ENCODE results near the gene RAB20.

RAB20 gene

DNA sequence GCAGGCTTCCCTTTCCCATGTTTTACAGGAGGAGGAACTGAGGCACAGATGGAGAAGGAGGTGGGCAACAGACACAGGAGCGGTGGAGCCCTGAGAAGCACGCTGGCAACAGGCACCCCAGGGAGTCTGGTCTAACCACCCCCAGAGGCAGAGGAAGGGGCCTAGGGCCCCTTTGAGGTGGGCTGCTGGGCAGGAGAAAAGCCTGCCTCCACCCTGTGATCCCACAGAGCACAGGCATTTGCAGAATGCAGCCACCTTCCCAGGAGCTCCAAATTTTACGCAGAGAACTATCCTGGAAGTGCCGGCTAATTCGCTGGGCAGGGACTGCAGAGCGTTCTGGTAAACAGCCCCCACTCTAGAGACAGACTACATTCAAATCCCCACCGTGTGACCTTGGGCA, 30.4 kb downstream of the RAB20 start:
- TF ChIP-seq, protein P1, sequence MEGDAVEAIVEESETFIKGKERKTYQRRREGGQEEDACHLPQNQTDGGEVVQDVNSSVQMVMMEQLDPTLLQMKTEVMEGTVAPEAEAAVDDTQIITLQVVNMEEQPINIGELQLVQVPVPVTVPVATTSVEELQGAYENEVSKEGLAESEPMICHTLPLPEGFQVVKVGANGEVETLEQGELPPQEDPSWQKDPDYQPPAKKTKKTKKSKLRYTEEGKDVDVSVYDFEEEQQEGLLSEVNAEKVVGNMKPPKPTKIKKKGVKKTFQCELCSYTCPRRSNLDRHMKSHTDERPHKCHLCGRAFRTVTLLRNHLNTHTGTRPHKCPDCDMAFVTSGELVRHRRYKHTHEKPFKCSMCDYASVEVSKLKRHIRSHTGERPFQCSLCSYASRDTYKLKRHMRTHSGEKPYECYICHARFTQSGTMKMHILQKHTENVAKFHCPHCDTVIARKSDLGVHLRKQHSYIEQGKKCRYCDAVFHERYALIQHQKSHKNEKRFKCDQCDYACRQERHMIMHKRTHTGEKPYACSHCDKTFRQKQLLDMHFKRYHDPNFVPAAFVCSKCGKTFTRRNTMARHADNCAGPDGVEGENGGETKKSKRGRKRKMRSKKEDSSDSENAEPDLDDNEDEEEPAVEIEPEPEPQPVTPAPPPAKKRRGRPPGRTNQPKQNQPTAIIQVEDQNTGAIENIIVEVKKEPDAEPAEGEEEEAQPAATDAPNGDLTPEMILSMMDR (conservative IDR thresholded peaks at IDR 0.05; ENCODE audit: low read length) = no peak
- DNase-seq (ENCODE audit: low read depth) = no peak
- no peak overlapping the region for H3K4me3 ChIP-seq (ENCODE audit: low read length)

DNA sequence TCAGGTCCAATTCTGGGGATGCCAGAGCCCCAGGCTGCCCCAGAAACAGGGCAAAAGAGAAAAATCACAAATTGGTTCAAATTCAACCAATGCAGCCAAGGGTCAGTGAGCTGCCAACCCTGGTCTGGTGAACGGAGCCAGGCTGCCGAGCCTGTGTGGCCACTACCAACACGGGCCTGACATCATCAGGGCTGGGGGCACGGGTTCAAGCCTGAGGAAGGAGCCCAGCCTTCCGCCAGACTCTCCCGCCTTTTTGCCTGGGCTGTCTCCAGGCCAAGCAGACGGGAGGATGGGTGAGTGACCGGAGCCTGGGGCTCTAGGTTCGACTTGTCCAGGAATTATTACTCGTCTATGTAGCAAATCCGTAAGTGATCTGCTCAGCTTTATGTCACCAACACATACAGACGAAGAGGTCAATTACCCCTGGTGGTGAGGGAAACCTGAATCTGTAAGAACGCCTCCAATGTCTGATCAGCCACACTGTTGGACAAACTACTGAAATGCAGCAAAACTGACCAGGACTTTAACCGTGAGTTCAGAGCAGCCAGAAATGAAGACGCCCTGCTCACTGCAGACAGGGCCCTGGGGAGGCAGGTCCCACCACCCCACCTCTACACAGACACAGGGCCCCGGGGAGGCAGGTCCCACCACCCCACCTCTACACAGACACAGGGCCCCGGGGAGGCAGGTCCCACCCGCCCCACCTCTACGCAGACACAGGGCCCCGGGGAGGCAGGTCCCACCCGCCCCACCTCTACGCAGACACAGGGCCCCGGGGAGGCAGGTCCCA, 31.8 kb downstream of the RAB20 start:
- no peak for DNase-seq (ENCODE audit: low read depth)
- TF ChIP-seq, protein P1 (conservative IDR thresholded peaks at IDR 0.05; ENCODE audit: low read length) = no peak
- no peak overlapping the region for H3K4me3 ChIP-seq (ENCODE audit: low read length)

DNA sequence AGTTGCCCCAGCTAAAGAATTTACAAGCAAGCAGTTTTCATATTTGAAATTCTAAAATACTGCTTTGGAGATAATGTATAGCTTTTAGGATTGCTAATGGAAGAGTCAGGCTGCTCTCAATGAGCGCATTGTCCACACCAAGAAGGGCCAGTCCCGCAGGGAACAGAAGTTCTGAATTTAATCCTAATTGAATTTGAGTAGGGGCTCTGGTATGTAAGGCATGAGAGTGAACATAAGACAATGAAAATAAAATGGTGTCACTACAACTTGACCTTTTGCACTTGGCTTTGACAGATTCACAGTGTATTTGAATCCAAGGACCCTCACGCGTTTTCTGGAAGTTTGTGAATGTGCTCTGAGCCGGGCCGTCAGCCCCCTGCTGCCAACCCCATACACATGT, 32.6 kb downstream of the RAB20 start:
- TF ChIP-seq, protein P1 (conservative IDR thresholded peaks at IDR 0.05; ENCODE audit: low read length) = no peak
- no peak for DNase-seq (ENCODE audit: low read depth)
- no peak overlapping the region for H3K4me3 ChIP-seq (ENCODE audit: low read length)

DNA sequence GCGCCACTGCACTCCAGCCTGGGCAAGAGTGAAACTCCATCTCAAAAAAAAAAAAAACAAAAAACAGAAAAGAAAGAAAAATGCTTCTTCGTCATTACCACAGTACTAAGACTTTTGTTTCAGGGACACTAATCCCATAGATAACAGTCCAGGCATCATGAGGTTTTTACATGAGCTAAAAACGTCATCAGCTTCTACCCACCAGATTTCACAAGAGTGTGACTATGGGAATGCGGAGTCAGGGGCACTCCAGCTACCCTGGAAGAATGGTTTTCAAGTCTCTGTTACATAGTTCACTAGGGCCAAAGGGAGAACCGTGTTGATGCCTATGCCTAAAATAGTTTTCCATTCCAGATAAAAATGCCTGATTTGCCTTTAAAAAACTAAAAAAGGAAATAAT, 33.2 kb downstream of the RAB20 start:
- no peak overlapping the region for H3K4me3 ChIP-seq (ENCODE audit: low read length)
- no peak for DNase-seq (ENCODE audit: low read depth)
- TF ChIP-seq, protein P1 (conservative IDR thresholded peaks at IDR 0.05; ENCODE audit: low read length) = no peak

DNA sequence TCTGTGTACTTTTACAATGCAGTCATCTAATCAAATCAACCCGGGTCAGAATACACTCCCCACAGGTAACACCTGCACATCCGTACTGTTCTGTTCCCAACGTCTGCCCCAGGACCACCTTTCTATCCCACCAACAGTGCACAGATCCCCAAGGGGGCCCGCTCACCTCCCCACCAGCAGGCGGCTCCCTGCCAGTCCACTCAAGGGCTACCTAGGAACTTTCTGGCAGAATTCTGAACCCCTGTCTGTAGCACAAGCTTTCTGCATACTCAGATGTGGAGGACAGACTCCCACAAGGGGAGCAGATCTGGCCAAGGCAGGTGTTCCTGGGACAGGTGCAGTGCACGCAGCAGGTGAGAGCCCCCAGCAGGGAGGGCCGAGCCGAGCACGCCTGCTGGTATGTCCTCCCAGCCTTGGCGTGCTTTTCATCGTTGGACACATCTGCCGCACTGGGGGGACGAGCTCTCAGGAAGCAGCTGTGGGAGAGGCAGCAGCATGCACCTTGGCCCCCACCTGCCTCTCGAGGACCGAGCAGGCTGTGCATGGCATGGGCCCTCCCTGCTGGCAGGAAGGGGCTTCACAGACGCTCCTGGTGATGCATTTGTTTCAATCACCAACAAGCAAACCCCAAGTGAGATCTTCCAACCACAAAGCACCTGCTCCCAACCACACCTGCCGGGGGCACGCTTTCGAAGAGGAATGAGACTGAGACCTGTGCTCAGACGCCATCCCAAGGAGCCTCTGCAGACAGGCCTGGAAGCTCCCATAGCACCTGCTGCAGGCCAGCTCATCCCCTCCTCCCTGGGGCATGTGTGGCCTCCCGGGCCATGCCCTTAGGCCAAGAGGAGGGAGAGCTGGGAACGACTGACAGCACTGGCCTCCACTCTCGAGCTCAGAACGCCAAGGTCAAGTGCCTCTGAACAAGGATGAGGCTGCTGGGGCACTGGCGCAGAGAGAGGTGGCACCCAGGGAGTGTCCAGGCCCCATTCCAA, 35.9 kb downstream of the RAB20 start:
- H3K4me3 ChIP-seq (ENCODE audit: low read length) = no peak overlapping the region
- no peak for DNase-seq (ENCODE audit: low read depth)
- TF ChIP-seq, protein P1 (conservative IDR thresholded peaks at IDR 0.05; ENCODE audit: low read length) = no peak

DNA sequence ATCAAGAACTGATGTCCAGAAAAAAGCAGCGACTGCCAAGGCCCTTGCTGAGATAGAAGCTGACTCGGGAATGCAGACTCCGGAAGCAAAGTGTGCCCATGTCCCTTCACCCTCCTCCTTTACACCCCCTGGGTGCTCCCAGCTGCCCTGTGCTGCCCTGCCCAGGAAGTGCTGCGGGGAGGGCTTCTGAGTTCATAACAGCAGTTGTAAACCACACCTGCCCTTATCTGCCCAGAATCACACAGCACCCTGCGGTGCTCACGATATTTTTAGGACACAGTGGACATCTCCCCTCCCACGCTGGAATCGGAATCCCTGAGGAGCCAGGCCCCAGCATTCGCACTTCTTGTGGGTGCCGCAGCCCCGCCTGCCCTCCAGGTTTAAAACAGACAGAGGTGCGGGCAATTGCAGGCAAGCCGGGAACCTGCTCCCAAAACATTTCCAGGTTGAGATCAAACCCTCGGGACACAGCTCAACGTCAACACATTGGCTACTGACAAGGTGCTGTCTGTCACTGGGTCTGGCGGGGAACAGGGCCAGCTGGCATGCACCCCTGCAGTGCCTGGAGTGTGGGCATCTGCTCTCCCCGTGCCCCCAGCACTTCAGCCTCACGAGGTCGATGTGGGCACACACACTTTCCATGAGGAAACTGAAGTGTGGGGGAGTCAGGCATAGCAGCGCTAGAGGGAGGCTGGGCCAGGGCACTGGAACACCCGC, 36.8 kb downstream of the RAB20 start:
- TF ChIP-seq, protein P1 (conservative IDR thresholded peaks at IDR 0.05; ENCODE audit: low read length) = no peak
- DNase-seq (ENCODE audit: low read depth) = no peak
- H3K4me3 ChIP-seq (ENCODE audit: low read length) = no peak overlapping the region
